GM18861 (cell line): ENCODE data around the gene KRTAP10-5.
"Not testable (repeated sequence)": the region's sequence is repeated elsewhere in the genome, so short reads cannot be mapped to it uniquely, and the experiment has no call there.

Experiments
- ATAC-seq: cut with Tn5 transposase; IDR thresholded peaks from one replicate; pipeline ENCODE4 v1.9.1; 2021; ENCODE audit not compliant: unreplicated experiment

KRTAP10-5 gene, protein sequence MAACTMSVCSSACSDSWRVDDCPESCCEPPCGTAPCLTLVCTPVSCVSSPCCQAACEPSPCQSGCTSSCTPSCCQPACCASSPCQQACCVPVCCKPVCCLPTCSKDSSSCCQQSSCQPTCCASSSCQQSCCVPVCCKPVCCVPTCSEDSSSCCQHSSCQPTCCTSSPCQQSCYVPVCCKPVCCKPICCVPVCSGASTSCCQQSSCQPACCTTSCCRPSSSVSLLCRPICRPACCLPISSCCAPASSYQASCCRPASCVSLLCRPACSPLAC

DNA sequence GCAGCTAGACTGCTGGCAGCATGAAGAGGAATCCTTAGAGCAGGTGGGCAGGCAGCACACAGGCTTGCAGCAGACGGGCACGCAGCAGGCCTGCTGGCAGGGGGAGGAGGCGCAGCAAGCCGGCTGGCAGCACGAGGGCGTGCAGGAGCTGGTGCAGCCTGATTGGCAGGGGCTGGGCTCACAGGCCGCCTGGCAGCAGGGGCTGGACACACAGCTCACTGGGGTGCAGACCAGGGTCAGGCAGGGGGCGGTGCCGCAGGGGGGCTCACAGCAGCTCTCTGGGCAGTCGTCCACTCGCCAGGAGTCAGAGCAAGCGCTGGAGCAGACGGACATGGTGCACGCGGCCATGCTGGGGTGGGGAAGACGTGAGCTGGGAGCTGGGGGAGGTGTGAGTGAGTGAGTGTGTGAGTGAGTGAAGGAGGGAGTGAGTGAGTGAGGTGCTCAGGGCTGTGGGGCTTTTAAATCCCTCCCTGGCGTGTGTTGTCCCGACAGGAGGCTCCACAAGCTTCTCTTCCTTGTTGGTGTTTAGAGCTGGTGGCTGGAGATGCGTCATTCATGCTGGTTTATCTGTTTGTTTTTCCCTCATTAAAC is at the start of gene KRTAP10-5:
TSS of gene KRTAP10-5 (minus strand) at position 374 of the 591 bp plus-strand sequence. CDS start at position 348, 26 bp downstream.
- ATAC-seq = not testable (repeated sequence)

DNA sequence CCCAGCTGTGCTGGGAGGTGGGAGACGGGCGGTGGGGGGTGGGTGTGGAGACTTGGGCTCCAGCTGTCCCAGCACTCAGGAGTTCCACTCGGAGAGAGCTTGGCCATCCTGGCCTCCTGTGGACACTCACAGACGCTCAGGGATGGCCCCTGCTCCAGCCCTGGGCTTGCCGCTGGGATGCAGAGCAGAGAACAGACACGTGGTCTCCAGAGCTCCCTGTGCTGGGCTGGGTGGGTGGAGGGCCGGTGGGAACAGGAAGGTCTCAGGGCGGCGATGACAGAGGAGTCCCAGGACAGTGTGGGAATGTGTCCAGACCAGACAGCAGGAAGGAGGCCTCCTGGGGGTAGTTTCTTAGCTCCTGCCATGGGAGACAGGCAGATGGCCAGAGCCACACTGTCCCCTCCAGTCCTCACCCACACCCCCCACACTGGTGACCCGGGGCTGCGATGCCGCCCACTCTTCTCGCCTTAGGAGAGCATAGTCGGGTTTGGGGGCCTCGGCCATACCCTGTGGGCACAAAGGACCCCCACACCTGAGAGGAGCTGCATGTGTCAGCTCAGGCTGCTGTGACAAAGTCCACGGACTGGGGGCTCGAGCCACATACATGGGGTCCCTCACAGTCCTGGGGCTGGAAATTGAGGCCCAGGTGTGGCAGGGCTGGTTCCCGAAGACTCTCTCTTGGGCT is 48.4 kb upstream of the KRTAP10-5 start:
- no peak for ATAC-seq

DNA sequence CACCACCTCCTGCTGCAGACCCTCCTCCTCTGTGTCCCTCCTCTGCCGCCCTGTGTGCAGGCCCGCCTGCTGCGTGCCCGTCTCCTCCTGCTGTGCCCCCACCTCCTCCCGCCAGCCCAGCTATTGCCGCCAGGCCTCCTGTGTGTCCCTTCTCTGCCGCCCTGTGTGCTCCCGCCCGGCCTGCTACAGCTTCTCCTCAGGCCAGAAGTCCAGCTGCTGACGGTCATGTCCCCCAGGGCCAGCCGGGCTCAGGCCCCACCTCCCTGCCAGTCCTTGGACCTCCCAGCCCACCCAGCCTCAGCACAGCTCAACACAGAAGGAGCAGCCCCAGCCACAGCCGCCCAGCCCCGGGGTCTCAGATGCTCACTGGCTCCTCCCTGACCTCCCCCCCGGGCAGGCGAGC is 47.4 kb upstream of the KRTAP10-5 start:
- ATAC-seq = not testable (repeated sequence)

DNA sequence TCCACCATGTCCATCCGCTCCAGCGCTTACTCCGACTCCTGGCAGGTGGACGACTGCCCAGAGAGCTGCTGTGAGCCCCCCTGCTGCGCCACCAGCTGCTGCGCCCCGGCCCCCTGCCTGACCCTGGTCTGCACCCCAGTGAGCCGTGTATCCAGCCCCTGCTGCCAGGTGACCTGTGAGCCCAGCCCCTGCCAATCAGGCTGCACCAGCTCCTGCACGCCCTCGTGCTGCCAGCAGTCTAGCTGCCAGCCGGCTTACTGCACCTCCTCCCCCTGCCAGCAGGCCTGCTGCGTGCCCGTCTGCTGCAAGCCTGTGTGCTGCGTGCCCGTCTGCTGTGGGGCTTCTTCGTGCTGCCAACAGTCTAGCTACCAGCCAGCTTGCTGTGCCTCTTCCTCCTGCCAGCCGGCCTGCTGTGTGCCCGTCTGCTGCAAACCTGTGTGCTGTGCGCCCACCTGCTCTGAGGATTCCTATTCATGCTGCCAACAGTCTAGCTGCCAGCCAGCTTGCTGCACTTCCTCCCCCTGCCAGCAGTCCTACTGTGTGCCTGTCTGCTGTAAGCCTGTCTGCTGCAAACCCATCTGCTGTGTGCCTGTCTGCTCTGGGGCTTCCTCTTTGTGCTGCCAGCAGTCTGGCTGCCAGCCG is 46.9 kb upstream of the KRTAP10-5 start:
- ATAC-seq = not testable (repeated sequence)

DNA sequence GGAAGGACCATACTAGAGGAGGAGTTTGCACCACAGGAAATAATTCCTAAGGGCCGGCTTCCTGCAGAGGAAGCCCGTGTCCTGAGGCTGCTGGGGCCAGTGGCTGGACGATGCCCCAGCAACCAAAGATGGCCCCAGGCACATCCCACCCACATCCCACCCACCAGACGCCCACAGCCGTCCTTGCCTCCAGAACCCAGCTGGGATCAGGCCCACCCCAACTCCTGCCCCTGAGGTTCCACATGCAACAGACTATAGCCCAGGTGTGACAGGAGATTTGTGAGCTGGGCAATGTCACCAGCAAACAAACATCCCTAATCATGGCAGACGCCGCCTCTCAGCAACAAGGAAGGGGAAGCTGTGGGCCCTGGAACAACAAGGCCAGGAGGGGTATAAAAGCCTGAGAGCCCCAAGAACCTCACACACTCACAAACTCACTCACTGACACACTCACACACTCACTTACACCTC is 46.3 kb upstream of the KRTAP10-5 start, which contains the start of gene KRTAP10-9:
TSS of gene KRTAP10-9 (plus strand) at position 421 of the 471 bp plus-strand sequence. CDS start 79 bp downstream, outside the sequence.
- no peak for ATAC-seq

DNA sequence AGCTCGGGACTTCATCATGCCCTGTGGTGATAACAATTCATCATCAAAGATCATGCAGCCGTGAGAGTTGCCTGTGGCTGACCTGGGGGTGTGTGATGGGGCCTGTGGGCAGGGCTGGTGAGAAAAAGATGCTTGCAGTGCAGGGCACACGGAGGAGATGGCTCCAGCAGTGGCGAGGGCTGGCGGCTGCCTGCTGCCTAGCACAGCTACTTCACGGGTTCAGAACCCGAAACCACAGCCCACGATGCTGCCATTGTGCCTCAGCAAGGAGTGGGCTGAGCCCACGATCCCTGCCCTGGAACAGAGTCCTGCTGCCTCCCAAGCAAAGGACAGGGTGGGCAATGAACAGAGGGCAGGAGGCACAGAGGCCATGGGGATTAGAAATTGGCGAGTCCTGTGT is 45.9 kb upstream of the KRTAP10-5 start:
- no peak for ATAC-seq

DNA sequence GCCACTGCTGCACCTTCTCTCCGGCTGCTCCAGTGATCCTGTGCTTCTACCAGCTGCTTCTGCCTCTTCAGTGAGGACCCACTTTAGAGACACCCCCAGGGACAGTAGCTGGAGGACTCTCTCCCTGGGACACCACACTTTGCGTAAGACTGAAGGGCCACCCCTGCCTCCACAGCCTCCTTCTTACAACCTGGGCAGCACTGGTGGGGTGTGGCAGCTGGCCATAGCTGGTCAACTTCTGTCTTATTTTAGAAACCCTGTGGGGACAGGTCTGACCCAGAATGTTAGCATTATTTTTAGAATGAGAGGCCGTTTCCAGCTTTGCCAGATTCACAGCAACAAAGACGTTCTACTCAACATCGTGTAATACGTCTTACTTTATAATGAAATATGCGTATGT is 45.4 kb upstream of the KRTAP10-5 start:
- no peak for ATAC-seq

DNA sequence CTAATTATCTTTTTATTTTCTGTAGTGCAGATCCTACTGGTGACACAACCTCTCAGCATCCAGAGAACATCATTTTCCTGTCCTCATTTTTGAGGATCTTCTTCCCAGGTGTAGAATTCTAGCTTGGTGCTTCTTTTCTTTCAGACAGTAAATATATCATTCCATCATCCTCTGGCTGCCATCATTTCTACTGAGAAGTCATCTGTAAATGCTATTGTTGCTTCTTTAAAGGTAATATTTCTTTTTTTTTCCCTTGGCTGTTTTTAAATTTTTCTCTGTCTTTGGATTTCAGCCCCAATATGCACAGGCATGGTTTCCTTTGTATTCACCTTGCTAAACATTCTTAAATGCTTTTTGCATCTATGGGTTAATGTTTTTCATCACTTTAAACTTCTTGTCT is 43.2 kb upstream of the KRTAP10-5 start:
- ATAC-seq = no peak

DNA sequence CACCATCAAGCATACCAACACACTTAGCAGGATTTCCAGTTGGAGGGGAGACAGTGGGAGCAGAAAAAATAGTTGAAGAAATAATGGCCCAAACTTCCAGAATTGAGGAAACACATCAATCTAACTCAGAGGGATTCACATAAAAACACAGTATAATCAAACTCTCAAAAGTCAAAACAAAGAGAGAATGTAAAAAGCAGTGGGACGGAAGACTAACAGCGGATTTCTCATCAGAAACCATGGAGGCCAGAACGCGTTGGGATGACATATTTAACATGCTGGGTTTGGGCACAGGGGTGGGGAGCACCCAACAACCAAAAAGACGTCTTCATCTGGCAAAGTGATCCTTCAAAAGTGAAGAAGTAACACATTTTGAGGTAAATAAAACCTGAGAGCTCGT is 39.5 kb upstream of the KRTAP10-5 start:
- no peak for ATAC-seq

DNA sequence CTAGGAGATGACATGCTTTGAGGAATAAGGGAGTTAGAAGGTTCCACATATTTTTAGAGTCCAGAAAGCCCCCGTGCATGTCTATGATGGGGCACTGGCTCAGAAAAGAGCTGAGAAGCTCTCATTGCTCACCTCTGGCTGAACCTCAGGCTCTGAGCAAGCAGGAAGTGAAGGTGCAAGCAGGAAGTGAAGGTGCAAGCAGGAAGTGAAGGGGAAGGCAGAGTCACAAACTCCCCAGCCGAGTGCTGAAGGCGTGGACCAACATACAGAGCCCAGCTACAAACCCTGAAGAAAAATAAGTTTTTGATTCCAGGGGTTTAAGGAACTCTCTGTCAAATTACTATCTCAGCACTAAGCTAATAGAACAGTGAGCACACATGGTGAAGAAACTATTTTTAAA is 38.5 kb upstream of the KRTAP10-5 start:
- ATAC-seq = no peak

DNA sequence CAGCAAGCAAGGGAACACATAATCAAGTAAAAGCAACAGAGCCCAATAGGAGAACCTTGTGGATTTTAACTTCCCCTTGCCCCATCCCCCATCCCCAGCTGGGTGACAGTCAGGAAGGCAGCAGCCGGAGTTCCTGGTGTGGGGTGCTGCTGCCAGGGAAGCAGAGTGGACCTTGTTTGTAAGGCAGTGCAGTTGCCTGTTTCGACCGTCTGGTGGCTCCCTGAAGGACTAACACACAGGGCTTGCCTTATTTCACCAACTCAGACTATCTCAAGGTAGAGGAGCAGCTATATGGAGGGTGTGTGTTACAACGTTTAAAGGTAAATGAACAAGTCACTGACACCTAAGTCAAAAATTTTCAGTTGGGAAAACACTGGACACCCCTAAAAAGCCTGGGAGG is 38.1 kb upstream of the KRTAP10-5 start:
- no peak for ATAC-seq

DNA sequence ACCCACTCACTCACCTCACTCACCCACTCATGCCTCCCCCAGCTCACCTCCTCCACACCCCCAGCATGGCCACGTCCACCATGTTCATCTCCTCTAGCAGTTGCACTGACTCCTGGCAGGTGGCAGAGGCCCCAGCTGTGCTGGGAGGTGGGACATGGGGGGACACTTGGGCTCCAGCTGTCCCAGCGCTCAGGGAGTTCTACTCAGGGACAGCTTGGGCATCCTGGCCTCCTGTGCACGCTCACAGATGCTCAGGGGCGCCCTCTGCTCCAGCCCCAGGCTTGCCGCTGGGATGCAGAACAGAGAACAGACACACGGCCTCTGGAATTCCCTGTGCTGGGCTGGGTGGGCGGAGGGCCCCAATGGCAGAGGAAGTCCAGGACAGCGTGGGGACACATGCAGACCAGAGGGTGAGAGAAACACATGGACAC is 36.7 kb upstream of the KRTAP10-5 start:
- ATAC-seq = no peak

DNA sequence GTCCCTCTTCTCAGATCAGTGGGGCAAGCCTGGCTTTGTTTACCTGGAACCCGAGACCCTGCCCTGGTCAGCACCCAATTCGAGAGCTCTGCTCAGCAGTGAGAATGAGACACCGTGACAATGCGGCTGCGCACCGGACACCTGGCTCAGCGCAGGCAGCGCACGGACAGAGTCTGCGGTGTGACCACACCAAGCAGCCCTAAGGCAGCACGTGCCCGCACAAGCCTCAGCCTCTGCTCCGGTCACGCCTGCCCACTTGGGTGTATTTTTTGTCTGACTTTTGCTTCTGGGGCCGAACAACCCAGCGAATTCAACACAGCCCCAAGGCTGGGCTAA is 36.2 kb upstream of the KRTAP10-5 start:
- no peak for ATAC-seq

DNA sequence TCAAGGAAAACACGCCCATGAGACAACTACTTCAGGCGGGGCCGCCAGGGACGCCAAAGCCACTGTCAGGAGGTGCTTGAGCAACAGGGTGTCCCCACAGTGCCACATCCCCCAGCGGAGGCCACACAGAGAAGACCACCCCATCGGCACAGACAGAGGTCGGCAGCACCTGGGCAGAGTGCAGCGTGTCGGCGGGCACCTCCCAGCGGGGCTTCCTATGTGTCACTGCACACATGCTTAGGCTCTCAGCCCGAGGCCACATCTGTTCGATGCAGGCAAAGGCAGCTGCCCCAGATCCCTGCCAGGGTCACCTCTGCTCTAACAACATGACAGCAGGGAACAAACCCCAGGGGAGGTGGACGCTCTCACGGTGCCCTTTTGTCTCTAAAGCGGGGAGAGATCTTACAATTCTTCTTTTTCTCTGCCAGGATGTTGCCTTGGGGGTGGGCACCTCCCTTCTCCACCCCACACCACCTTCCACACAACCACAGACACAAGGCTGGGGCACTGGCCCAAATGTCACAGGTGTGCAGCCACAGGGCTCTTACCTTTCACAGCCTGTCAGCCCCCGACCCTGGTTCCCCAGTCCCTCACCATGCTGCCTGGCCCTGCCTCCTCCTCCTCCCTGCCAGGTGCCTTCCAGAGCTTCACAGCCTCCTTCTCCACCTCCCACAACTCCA is 35.6 kb upstream of the KRTAP10-5 start:
- no peak for ATAC-seq

DNA sequence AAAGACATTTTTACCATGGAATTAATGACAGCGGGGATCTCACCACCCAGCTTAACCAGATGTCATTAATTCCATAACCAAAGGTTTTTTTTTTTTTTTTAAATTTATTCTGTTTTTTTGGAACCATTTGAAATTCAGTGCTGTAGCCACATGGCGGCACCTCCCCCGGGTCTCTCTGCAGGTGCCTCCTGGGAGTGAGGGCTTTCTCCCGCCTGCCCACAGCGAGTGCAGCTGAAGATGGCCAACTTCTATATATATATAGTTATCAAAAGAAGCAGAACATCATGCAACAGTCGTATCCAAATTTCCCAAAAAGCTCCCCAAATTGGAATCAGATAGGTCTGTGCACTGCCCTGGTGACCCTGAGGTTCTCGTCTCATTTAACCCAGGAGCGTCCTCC is 35.1 kb upstream of the KRTAP10-5 start:
- ATAC-seq = no peak

DNA sequence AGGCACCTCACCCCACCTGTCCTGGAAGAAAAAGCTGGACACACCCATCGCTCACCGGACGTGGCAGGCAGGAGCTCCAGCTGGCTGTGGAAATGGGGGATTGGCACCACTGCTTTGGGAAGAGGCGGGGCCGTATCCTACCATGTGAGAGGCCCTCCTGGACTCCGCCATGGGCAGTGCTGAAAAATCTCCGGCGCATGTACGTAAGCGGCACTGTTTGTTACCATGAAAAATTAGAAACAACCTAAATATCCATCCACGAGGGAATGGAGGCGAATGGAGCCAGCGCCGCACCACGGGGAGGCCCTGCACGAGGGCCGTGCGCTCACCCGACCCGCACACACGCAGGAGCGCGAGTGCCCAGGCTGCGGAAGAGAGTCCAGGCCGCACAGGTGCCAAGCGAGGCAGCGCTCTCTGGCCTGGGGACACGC is 34.6 kb upstream of the KRTAP10-5 start:
- no peak for ATAC-seq

DNA sequence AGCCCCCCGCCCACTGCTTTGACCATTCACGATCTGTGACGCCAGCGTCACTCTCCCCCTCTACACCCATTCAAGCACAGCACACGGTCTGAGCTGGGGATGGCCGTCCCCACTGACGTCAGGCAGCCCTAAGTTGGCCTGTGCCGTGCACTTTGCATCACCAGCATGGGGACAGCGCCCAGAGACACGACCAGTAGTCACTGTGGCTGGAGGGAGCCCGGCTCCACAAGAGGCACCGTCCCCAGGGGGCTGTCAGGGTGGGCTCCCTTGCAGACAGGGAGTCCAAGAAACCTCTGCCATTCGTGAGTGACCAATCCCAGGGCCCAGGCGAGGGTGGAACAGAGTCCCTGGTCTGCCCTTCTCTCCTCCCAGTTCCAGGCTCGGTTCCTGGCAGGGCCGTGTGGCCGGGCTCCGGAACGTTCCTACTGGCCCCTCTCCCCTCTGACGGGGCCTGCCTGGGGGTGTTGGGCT is 33.8 kb upstream of the KRTAP10-5 start:
- no peak for ATAC-seq

DNA sequence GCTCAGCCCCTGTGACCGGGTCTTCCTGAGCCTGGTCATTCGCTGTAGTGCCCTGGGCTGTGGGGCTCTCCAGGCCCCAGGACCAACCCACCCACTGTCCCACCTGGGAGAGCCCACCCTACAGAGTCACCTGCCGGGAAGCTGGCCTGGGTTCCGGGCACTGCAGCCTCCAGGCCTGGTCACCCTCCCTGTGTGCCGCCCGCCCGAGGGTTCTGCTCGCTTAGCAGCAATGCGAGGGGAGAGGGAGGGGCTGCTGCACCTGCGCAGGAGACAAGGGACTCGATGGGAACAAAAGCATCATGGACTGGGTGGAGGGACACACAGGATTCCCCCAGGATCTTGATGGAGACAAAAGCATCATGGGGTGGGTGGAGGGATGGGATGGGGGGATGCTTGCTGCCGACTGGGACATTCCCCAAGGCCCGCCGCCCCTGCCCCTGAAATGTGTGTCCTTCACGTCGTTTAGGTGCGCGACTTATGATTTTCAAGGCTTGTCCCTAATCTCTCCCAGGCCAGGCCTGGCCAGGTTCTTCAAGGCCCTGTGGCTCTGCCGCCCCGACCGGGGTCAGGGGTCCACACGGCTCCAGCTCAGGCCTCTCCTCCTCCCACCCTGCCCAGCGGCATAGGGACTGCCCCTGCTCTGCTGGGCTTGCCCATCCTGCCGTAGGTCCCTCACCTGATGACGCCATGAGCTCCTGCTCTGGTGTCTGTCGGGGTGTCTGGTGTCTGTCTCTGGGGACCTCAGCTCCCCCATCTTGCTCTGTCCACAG is 33.2 kb upstream of the KRTAP10-5 start:
- no peak for ATAC-seq

DNA sequence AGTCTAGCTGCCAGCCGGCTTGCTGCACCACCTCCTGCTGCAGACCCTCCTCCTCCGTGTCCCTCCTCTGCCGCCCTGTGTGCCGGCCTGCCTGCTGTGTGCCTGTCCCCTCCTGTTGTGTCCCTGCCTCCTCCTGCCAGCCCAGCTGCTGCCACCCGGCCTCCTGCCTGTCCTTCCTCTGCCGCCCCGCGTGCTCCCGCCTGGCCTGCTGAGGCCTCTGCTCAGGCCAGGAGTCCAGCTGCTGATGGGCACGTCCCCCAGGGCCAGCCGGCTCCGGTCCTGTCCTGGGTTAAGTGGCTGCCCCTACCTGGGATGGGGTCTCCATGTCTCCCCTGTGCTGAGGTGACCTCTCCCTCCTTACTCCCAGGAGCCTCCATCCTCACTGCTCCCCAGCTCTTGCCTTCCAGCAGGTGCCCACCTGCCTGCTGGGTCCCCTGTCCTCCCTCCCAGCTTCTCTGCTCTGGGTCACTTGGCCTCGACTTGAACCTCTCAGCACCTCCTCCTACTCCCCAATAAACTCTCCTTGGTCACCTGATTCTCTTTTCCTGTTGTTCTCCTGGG is 32.3 kb upstream of the KRTAP10-5 start:
- no peak for ATAC-seq

DNA sequence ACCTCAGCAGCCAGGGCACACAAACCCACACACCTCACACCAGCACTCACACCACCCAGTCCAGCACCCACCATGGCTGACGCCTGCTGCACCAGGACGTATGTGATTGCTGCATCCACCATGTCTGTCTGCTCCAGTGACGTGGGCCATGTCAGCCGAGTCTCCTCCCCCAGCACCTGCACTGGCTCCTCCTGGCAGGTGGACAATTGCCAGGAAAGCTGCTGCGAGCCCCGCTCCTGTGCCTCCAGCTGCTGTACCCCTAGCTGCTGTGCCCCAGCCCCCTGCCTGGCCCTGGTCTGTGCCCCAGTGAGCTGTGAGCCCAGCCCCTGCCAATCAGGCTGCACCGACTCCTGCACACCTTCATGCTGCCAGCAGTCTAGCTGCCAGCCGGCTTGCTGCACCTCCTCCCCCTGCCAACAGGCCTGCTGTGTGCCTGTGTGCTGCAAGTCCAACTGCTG is 31.7 kb upstream of the KRTAP10-5 start, which contains the start of gene KRTAP10-8:
TSS of gene KRTAP10-8 (plus strand) at position 51 of the 458 bp plus-strand sequence. CDS start at position 73, 22 bp downstream.
- ATAC-seq = no peak
